Measurements from ENCODE around the gene LPIN3. TPM values are rescaled to one million over a fixed set of nuclear protein-coding genes. Genes with fewer than 3 reads are reported as not detected.

Gene LPIN3
- total RNA-seq, 1 donor from 2014 or later = 1.8 TPM

- Mint-ChIP-seq H3K4me1 (no peaks in the 10 kb centered on the region), H3K36me3 (ENCODE audit: low read depth) (no peaks in the 10 kb centered on the region), H3K27me3 (ENCODE audit: low read depth) (no peaks in the 10 kb centered on the region), H3K9me3 (no peaks in the 10 kb centered on the region), H3K4me3 (no peak overlapping the region), H3K27ac (ENCODE audit: unreplicated experiment) (no peak overlapping the region)
- TF ChIP-seq CTCF (conservative IDR thresholded peaks at IDR 0.05) = no peak
- DNase-seq (ENCODE audit: low read depth, low spot score) = no peak
Observed at GRCh38 chr20:41334036-41334435, 6.6 kb upstream of the LPIN3 start.

GRCh38 chr20:41334443-41335421 is 5.9 kb upstream of the LPIN3 start:
- H3K27ac Mint-ChIP-seq (ENCODE audit: unreplicated experiment) = no peak overlapping the region
- TF ChIP-seq CTCF (conservative IDR thresholded peaks at IDR 0.05) = no peak
- H3K4me3 Mint-ChIP-seq = no peak overlapping the region
- H3K9me3 Mint-ChIP-seq = no peaks in the 10 kb centered on the region
- no peak for DNase-seq (ENCODE audit: low read depth, low spot score)
- no peaks in the 10 kb centered on the region for H3K36me3 Mint-ChIP-seq (ENCODE audit: low read depth)
- peaks cover 3% of the 10 kb centered on the region for H3K4me1 Mint-ChIP-seq
- H3K27me3 Mint-ChIP-seq (ENCODE audit: low read depth) = peaks cover 2% of the 10 kb centered on the region

- H3K36me3 Mint-ChIP-seq (ENCODE audit: low read depth) = no peaks in the 10 kb centered on the region
- peaks cover 11% of the 10 kb centered on the region for H3K4me1 Mint-ChIP-seq
- peaks cover 6% of the 10 kb centered on the region for H3K27me3 Mint-ChIP-seq (ENCODE audit: low read depth)
- no peaks in the 10 kb centered on the region for H3K9me3 Mint-ChIP-seq
- no peak overlapping the region for H3K27ac Mint-ChIP-seq (ENCODE audit: unreplicated experiment)
- no peak for DNase-seq (ENCODE audit: low read depth, low spot score)
- no peak overlapping the region for H3K4me3 Mint-ChIP-seq
- no peak for TF ChIP-seq CTCF (conservative IDR thresholded peaks at IDR 0.05)
Observed at GRCh38 chr20:41335591-41335990, 5.0 kb upstream of the LPIN3 start.

- Mint-ChIP-seq H3K9me3 (no peaks in the 10 kb centered on the region), H3K36me3 (ENCODE audit: low read depth) (no peaks in the 10 kb centered on the region), H3K4me1 (peaks cover 11% of the 10 kb centered on the region), H3K27me3 (ENCODE audit: low read depth) (peaks cover 6% of the 10 kb centered on the region), H3K4me3 (no peak overlapping the region), H3K27ac (ENCODE audit: unreplicated experiment) (no peak overlapping the region)
- no peak for TF ChIP-seq CTCF (conservative IDR thresholded peaks at IDR 0.05)
- DNase-seq (ENCODE audit: low read depth, low spot score) = no peak
Observed at GRCh38 chr20:41336711-41337492, 3.7 kb upstream of the LPIN3 start.

- H3K27ac Mint-ChIP-seq (ENCODE audit: unreplicated experiment) = no peak overlapping the region
- peaks cover 6% of the 10 kb centered on the region for H3K27me3 Mint-ChIP-seq (ENCODE audit: low read depth)
- H3K9me3 Mint-ChIP-seq = no peaks in the 10 kb centered on the region
- H3K4me1 Mint-ChIP-seq = peaks cover 11% of the 10 kb centered on the region
- no peaks in the 10 kb centered on the region for H3K36me3 Mint-ChIP-seq (ENCODE audit: low read depth)
- peak; percentile 82 for DNase-seq (ENCODE audit: low read depth, low spot score)
- peak; percentile 99 for TF ChIP-seq CTCF (conservative IDR thresholded peaks at IDR 0.05)
- peak overlapping the region; percentile 72 for H3K4me3 Mint-ChIP-seq
Observed at GRCh38 chr20:41339957-41340326, 679 bp upstream of the LPIN3 start.

Data from neural crest cell (in vitro differentiated cells).